Measurements from ENCODE around the gene FBXO31.
"Not testable (repeated sequence)": the region's sequence is repeated elsewhere in the genome, so short reads cannot be mapped to it uniquely, and the experiment has no call there.

Gene FBXO31

DNA sequence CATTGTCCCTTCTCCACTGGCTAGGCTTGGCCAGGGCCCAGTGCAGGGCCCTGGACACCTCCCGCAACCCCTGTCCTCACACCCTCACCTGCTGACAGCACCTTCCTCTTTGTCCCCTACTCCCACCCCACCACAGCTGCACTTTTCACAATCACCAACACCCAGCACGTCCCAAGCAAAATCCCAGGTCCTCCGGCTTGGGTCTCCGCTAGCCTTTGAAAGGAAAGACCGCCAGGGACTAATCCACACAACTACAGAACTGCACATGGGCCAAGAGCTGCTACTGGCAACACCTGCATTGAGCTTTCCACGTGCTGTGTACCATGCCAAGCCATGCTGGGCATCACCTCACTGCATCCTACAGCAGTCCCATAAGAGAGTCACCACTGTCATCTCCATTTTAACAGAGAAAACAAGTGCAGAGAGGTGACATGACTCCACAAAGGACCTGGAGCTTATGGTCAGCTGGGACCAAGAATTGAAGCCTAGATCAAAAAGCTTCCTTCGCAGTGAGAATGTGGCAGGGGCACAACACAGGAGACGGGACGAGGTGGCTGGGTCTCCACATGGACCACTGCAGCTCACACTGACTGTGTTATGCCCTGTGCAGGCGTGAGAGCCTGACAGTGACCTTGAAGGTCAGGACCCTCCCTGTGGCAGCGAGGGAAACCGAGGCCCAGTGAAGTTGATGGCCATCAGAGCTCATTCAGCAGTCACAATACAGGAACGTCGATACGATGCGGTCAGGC lies 22.5 kb downstream of the FBXO31 start:
- no peak for DNase-seq

DNA sequence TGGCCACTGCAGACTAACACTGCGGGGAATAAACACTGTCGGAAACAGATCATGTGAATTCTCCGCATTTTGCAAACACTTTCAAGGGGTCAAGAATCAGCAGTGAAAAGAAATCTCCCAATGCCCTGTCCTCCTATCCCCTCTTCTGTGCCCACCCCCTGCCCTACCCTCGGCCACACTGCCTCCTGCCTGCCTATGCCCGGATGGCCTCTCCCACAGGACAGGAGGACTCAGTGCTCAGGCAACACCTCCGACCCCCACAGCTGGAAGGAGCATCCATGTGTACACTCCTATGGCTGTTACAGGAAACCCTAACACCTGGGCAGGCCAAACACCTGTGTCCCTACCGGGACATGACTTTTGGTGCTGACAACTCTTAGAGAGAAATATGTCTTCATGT lies 24.5 kb downstream of the FBXO31 start:
- DNase-seq: no peak

DNA sequence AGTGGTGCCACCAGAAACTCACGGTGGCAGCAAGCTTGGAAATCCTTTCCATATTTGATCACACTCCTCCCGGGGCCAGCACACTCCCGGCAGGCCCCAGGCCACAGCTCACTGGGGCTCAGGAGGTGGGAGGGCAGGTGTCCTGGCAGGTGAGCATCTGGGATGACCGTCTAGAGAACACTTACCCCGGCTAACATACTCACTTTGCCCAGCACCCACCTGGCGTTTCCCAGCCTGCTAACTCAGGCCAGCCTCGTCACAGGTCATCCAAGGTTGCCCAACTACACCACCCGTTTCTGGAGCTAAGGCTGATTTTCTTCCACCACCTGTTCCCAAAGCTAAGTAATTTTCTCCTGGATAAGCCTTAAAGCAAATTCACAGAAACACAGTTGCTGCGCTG lies 24.9 kb downstream of the FBXO31 start:
- no peak for DNase-seq

DNA sequence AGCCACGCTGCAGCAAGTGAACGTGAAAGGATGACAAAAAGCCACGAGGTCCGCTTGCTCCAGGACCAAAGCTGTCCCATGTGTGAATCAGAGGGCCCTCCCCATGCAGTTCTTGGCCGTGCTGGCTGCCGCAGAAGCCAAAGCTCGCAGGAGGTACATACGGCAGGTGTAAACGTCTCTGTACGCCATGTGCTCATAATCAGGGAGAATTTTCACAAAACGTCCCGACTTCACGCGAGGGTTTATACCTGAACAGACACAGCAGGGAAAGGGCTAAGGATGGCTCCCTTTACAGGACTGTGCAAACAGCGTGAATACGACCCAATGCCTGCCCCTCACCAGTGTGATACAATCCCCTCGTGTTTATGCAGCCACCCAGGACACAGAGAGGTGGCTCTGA lies 25.3 kb downstream of the FBXO31 start:
- DNase-seq: no peak

DNA sequence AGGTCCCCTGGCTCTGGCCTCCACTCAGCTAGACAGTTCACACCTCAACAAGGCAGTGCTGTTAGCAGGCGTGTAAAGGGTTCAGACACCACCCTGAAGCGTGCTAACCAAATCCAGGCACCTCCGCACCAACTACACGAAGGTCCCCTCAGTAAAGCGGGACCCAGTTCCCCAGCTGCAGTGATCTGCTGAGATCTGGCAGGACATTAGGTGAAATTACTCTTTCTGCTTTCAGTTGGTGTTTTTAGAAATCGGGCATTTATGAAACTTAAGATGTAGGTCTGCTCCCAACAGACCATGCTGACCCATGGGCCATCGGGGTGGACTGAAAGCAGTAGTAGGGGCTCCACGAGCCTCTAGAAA lies 27.1 kb downstream of the FBXO31 start:
- DNase-seq: no peak

DNA sequence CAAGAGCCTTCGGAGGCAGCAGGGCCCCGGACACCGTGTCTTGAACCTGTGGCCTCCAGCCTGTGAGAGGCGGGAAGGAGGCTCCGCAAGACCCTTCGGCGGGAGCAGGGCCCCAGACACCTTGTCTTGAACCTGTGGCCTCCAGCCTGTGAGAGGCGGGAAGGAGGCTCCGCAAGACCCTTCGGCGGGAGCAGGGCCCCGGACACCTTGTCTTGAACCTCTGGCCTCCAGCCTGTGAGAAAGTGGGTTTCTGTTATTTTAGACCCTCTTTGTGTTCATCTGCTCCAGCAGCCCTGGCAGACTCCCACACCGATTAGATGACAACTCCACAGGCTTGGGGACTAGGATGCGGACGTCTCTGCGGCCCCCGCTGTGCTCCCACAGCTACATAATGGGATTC lies 30.0 kb downstream of the FBXO31 start:
- DNase-seq: no peak

DNA sequence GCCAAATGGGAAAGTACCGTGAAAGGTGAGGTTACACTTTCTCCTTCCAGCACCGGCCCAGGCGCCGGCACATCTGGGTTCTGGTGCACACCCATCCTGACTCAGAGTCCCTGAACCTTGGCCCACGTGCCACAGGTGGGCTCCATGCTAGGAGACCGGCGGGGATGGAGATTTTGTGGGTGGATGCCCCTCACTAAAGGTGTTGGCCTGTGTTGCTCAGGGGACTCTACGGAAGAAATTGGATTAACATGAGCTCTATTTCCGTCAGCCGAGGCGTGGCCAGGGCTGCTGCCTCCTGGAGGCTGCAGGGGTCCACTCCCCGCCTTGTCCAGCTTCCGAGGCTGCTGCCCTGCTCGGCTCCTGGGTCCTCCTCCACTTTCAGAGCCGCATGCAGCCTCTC lies 30.8 kb downstream of the FBXO31 start:
- no peak for DNase-seq

DNA sequence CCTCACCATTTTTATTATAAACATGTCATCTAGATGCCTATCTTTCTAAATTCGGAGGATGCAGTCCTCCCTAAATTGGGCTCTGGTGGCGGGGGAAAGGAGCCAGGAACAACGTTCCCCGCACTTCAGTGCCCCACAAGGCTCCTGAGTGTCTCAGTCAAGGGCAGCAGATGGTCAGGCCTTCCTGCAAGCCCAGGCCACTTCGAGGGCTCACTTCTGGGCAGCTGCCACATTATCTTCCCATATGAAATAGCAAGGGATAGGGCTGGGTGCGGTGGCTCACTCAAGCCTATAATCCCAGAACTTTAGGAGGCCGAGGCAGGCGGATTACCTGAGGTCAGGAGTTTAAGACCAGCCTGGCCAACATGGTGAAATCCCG lies 32.3 kb downstream of the FBXO31 start:
- no peak for DNase-seq

DNA sequence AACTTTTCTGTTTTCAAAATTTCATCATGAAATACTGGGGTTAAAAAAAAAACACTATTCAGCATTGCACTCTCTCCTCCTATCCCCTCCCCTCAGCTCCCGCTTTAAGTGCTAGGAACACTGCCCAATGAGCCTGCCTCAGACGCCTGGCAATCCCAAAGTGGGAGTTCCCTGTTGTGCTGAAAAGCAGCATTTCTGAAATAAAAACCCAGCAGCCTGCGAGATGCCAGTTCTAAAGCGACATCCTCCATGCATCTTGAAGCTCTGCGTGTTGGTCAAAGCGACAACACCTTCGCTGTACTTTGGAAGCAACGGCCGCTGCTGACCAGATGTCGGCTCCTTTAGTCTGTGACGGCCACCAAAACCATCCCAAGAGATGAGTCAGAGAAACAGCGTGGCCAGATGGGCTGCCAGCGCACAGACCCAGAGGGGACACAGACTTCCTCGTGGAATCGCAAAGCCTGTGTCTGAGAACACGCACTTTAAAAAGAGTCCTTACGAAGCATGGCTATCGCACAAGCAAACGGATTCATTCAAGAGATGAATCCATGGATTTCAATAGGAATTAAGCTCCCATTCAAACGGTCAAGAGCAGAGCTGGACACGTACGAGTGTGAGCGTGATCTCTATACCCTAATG lies 32.8 kb downstream of the FBXO31 start:
- DNase-seq: no peak

DNA sequence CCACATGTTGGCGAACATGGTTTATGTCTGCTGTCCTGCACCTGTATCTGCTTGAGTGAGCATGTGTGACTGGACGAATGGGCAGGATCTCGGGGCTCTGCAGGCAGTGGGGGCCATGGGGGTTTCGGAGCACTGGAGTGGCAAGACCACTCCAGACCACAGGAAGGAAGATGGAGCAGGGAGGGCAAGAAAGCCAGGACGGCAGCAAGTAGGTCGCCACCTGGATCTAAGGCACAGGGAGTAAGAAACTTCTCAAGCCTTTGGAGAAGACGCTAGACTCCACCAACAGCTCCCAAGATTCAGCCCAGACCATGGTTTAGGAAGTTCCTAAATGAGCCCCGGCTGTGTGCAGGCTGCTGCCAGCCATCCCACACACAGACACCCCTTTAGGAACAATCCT lies 33.5 kb downstream of the FBXO31 start:
- DNase-seq: no peak

DNA sequence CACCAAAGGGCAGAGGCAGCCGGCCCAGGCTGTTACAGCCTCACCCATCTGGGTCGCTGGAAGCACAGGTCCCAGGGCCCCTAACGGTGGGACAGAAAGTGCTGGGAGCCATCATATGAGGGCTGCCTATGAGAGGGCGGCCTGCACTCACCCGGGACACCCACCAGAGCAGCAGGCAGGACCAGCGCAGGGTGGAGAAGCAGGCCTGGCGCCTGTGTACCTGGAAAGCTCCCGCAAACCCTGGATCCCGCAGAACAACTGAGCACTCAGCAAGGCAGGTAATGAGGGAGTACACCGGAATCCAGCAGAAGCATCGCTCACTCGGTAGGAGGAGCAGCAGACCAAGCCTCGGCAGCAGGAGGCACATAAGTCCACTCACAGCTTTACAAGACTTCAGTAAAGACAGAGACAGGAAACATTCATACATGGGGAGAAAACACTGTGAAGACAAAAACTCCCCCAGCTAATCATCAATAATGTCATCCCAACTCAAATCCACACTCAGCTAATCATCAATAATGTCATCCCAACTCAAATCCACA lies 34.9 kb downstream of the FBXO31 start:
- no peak for DNase-seq

DNA sequence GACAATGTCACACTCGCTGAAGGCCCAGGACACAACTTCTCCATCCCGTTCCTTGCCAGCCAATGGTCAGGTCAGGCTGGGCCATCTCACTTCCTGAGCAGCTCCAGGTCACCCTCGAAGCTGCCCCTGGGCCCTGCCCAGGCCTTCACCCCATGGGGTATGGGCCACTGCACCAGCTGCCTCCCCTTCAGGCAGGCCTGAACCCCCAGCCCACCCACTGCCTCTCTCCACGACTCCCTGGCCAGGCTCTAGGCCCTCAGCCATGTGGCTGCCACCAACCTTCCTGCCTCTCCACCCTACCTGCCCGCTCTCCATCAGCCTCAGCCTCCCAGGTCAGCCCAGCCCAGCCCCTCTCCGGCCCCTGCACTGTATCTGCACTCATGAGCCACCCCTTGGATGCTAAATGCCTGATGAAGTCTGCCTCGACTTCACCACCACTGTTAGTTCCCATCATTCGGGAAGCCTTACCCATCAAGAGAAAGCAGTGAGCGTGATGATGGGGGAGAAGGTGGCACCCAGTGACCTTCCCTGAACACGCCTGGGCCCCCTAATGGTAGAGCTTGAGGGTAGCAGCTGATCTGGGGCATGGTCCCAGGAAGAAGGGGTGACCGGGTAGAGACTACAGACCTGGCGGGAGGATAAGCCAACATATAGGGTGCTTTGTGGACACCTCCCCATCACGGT lies 35.5 kb downstream of the FBXO31 start:
- DNase-seq: no peak

DNA sequence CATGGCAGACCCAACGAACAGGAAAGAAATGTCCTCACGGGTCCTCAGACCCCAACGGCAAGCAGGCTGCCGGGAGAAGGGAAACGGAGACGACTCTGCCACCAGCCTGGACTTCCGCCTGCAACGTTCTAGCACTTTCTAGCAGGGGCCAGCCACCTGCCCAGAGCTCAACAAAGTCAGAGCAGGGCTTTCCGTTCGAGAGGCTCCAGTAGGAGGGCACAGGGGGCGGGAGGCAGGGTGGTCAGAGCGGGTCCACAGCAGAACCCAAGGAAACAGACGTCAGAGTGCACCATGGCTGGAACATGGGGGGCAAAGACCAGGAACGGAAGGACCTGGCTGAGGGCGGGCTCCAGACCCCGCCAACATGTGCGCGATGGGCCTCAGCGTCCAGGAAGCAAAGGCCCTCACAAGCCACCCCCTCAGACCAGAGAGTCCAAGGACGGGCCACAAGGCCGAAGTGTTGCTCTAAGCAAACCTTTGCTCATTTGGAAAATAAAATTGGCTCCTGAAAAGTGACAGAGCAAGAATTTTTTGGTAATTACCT lies 37.0 kb downstream of the FBXO31 start:
- no peak for DNase-seq

DNA sequence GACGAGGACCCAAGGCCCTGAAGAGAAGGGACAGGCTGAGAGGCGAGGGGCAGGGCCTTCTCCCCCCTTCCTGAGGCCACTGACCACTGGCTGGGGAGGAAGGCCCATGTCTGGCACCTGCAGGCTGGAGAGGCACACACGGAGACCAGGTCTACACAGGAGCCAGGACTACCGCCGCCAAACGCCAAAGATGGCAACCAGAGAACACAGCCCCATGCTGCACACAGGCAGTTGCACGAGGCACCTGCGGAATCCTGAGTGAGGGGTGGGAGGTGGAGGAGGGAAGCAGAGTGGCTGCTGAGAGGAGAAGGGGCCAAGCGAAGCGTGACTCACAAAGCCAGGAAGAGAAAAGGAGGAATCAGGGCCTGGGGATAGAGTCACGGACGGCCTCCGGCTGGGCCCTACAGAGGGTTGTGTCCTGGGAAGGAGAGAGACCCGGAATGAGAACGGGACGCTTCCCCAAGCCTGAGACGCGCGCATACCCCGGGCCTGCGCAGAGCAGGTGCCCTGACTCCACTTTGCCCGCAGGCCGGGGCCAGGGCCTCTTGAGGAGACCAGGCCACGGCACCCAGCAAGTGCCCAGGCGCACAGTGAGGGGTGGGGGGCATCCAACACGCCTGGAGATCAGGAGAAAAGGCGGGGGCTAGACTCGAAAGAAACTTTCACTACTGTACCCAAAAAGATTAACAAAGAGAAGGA lies 37.7 kb downstream of the FBXO31 start:
- DNase-seq: no peak

DNA sequence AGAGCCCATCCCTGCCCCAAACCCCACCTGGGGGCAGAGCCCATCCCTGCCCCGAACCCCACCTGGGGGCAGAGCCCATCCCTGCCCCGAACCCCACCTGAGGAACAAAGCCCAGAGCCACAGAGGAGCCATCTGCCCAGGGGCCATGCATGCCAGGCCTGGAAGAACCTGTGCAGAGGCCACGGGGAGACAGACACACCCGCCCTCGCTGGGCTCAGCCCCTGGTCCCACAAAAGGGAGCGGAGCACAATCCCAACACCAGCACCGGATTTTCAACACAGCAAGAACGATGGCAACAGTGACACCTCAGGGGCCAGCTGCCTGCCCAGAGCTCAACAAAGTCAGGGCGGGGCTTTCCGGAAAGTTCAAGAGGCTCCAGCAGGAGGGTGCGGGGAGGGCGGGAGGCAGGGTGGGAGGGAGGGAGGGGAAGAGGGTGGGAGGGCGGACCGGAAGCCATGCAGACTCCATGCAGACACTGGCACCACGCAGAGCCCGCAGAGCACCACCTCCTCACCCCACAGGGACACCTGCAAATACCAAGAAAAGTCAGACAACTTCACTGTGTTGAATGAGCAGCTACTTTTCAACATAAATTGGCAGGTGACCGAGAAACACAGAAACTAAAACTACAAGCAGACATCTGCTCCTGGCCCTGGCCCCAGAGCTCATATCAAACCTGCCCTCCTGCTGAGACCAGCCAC lies 38.5 kb downstream of the FBXO31 start:
- DNase-seq: no peak

DNA sequence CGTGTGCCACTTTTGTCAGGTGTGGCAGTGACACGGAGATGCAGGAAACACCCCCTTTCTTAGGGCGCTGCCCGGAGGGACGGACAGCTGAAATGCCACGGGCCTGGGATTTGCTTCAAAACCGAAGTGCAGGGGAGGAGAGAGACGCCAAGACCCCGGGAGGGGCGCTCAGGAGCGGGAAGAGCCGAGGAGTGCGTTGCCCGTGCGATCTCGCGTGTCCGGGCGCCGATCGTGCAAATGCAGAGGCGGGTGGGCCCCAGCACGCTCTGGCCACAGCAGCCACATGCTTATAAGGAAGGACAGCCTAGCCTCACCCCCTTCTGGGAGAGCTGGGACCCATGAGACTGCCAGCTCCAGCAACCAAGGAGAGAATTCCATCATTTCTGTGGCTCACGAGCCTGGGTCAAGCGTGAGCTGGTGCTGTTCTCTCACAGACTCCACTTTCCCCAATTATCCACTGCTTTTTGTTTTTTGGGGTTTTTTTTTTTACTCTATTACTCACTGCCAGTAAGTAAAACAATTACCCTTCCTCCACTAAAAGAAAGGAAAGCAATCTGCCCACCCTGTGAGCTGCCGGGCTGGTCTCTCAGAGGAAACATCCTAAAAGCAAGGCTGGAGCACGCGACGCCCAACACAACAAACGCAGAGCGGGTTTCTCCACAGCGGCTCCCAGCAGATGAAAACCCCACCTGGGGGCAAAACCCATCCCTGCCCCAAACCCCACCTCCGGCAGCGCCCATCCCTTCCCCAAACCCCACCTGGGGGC lies 39.2 kb downstream of the FBXO31 start:
- DNase-seq: no peak

DNA sequence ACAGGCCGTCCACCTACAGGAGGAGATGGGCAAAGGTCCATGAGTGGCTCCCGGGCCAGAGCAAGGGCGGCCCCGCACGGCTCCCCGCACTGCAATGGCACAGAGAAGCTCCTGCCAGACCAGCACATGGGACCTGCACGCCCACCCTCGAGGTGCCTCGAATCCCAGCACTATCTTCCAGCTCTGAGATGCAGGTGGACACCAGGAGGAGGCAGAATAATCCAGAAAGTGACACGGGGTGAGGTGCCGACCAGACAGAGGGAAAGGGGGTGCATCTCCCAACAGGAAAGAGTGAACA lies 39.9 kb downstream of the FBXO31 start:
- DNase-seq: no peak

DNA sequence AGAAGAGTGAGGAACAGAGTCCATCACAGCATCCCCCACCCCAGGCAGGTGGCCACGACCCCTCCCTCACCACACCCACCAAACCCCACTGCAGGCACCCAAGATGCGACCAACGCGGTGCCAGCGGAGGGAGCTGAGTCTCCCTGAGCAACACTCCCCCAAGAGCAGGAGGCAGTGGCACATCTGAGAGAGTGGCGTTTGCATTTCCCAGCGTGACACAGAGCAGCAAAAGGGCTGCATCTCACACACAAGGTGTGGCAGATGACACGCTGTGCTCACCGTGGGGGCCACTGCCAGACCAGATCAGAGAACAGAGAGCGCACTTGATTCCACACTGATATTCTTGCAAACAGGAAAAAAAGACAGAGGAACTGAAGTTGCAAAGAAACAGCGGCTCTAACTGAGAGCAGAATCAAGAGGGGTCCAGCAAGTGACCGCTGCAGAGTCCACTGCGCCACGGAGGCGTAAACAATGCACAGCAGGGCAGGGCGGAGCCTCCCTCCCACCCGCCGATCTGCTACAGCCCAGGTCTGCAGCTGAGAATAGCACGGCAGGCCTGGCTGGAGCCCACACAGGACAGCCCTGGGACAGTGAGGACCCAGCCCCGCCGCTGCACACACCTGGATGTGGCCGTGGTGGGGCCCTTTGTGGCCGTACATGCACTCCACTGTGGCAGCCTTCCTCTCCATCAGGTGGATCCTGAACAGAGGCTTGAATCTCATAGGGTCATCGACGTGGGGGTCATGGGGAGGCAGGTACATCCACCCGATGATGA lies 40.4 kb downstream of the FBXO31 start:
- DNase-seq: no peak

DNA sequence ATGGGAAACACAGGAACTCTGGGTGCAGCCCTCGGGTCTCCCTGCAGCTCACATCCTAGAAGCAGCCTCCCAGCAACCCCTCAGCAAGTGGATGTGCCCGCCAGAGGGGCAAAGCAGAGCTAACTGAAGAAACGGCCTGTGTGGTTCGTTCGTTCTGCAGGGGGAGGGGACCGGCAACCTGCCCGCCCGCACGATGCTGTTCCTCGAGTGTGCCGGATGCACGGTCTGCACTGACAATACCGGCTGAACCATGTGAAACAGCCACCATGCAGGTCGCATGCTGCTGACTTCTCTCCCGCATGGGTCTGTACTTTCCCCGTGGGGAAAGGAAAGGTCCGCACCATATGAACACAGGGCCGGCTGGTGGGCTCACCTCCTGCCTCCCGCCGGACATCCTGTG lies 41.1 kb downstream of the FBXO31 start:
- DNase-seq: no peak

DNA sequence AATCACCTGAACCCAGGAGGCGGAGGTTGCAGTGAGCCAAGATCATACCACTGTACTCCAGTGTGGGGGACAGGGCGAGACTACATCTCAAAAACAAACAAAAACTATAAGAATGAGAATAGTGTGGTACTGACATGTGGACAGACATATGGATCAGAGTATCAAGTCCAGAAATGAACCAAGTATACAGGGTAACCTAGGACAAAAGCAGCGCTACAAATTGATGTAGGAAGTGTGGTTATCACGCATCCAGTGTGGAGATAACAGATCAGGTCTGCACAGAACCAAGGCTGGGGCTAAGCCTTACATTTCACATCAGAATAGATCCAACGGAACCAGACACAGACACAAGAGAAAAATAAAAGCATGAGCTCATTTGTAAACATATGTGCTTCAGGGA lies 43.4 kb downstream of the FBXO31 start:
- DNase-seq: no peak

DNA sequence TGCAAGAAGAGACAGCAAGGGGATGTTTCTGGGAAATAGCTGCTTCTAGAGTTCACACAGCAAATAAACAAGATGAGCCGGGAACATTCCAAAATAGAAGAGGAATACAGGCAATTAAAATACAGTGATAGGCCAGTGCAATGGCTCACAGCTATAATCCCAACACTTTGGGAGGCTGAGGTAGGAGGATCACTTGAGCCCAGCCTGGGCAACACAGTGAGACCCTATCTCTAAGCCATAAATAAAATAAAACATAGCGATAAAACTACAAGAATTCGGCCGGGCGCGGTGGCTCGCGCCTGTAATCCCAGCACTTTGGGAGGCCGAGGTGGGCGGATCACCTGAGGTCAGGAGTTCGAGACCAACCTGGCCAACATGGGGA lies 43.9 kb downstream of the FBXO31 start:
- not testable (repeated sequence) for DNase-seq
